HL-60 (cell line): ENCODE results near the gene MCCC1.

ENCODE experiments used
- TF ChIP-seq, protein P1 (sequence below): IDR thresholded peaks from 2 replicates; pipeline ENCODE4 v1.6.1; 2012; ENCODE audit warnings: low read depth; ENCODE audit not compliant: insufficient replicate concordance
- TF ChIP-seq, protein P2 (sequence below): IDR thresholded peaks from one replicate; pipeline ENCODE4 v1.5.1; 2011; ENCODE audit warnings: low read length, control low read depth, inconsistent platforms; ENCODE audit not compliant: insufficient read depth

DNA sequence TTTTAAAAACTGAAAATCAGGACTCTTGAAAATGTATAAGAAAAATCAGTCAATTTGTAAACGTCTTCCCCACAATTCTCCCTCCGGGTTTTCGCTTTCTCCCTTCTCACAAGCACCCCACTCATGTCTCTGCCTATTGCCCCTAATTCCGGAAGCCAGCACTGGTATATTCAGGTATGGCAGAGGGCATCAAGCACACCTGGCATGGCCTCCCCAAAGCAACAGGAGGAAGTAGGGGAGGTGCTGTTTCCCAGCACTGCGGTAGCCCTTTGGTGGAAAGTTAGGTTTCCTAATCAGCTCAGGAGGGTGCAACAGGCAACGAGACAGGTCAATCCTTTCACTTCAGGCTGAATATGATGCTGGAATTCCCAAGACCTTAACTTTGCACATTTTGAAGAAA, 33.1 kb upstream of the MCCC1 start:
- TF ChIP-seq, protein P1, sequence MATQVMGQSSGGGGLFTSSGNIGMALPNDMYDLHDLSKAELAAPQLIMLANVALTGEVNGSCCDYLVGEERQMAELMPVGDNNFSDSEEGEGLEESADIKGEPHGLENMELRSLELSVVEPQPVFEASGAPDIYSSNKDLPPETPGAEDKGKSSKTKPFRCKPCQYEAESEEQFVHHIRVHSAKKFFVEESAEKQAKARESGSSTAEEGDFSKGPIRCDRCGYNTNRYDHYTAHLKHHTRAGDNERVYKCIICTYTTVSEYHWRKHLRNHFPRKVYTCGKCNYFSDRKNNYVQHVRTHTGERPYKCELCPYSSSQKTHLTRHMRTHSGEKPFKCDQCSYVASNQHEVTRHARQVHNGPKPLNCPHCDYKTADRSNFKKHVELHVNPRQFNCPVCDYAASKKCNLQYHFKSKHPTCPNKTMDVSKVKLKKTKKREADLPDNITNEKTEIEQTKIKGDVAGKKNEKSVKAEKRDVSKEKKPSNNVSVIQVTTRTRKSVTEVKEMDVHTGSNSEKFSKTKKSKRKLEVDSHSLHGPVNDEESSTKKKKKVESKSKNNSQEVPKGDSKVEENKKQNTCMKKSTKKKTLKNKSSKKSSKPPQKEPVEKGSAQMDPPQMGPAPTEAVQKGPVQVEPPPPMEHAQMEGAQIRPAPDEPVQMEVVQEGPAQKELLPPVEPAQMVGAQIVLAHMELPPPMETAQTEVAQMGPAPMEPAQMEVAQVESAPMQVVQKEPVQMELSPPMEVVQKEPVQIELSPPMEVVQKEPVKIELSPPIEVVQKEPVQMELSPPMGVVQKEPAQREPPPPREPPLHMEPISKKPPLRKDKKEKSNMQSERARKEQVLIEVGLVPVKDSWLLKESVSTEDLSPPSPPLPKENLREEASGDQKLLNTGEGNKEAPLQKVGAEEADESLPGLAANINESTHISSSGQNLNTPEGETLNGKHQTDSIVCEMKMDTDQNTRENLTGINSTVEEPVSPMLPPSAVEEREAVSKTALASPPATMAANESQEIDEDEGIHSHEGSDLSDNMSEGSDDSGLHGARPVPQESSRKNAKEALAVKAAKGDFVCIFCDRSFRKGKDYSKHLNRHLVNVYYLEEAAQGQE, result no peak
- TF ChIP-seq, protein P2, sequence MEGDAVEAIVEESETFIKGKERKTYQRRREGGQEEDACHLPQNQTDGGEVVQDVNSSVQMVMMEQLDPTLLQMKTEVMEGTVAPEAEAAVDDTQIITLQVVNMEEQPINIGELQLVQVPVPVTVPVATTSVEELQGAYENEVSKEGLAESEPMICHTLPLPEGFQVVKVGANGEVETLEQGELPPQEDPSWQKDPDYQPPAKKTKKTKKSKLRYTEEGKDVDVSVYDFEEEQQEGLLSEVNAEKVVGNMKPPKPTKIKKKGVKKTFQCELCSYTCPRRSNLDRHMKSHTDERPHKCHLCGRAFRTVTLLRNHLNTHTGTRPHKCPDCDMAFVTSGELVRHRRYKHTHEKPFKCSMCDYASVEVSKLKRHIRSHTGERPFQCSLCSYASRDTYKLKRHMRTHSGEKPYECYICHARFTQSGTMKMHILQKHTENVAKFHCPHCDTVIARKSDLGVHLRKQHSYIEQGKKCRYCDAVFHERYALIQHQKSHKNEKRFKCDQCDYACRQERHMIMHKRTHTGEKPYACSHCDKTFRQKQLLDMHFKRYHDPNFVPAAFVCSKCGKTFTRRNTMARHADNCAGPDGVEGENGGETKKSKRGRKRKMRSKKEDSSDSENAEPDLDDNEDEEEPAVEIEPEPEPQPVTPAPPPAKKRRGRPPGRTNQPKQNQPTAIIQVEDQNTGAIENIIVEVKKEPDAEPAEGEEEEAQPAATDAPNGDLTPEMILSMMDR, result no peak
